ENCODE measurements around the gene ABHD17A.

Gene ABHD17A

GRCh38 chr19:1863328-1863637, 22.0 kb downstream of the ABHD17A start, which contains the start of gene KLF16:
TSS of gene KLF16 (minus strand) at chr19:1863579. CDS start at chr19:1863497, 82 bp downstream.
- no peak for DNase-seq

GRCh38 chr19:1862424-1863327, 22.6 kb downstream of the ABHD17A start:
- DNase-seq: peak; percentile 63

GRCh38 chr19:1862068-1862423, 23.2 kb downstream of the ABHD17A start:
- no peak for DNase-seq

GRCh38 chr19:1861599-1862031, 23.7 kb downstream of the ABHD17A start:
- no peak for DNase-seq

- DNase-seq: no peak
These were observed 24.3 kb downstream of the ABHD17A start for GRCh38 chr19:1860821-1861598.

- DNase-seq: peak; percentile 73
These were observed 25.1 kb downstream of the ABHD17A start for GRCh38 chr19:1860042-1860775.

- no peak for DNase-seq
These were observed 25.9 kb downstream of the ABHD17A start for GRCh38 chr19:1859331-1859781.

- DNase-seq: no peak
These were observed 26.7 kb downstream of the ABHD17A start for GRCh38 chr19:1858412-1859081.

- DNase-seq: no peak
These were observed 27.5 kb downstream of the ABHD17A start for GRCh38 chr19:1857648-1858326.

GRCh38 chr19:1856698-1857603, 28.3 kb downstream of the ABHD17A start:
- peak; percentile 39 for DNase-seq

GRCh38 chr19:1856345-1856697, 29.0 kb downstream of the ABHD17A start:
- no peak for DNase-seq

- DNase-seq: peak; percentile 31
These were observed 29.5 kb downstream of the ABHD17A start for GRCh38 chr19:1855828-1856255.

- peak; percentile 81 for DNase-seq
These were observed 30.1 kb downstream of the ABHD17A start for GRCh38 chr19:1855040-1855827.

- DNase-seq: no peak
These were observed 30.7 kb downstream of the ABHD17A start for GRCh38 chr19:1854542-1855039.

- DNase-seq: no peak
These were observed 31.2 kb downstream of the ABHD17A start for GRCh38 chr19:1854039-1854541.

- peak; percentile 76 for DNase-seq
These were observed 31.8 kb downstream of the ABHD17A start for GRCh38 chr19:1853295-1854038.

GRCh38 chr19:1852581-1853128, 32.6 kb downstream of the ABHD17A start:
- no peak for DNase-seq

All from central memory CD4-positive, alpha-beta T cell (primary cell).